GM21381 (cell line): ENCODE results near the gene DHX34.
"Not testable (repeated sequence)": the region's sequence is repeated elsewhere in the genome, so short reads cannot be mapped to it uniquely, and the experiment has no call there.

Source experiments
- ATAC-seq: cut with Tn5 transposase; IDR thresholded peaks from one replicate; pipeline ENCODE4 v1.9.1; 2021; ENCODE audit warnings: mild to moderate bottlenecking, moderate library complexity; ENCODE audit not compliant: unreplicated experiment

DHX34 gene

DNA sequence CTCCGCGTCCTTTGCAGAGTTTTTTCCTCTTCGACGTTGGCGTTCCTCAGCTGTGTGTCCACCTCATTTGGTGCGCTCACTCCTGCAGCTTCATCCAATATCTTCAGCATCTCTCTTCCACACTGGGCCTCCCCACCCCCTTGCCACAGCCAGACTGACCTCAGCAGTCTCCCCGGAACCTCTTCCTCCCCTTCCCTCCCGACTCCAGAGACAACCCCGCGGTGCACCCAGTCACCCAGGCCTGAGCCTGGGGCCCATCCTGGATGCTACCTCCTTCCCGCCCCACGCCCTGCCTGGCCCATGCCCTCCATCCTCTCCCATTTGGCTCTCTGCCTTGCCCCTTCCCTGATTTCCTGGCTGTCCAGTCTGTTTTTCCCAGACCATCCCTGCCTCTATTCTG lies 25.2 kb upstream of the DHX34 start:
- no peak for ATAC-seq

- no peak for ATAC-seq
Measured at GRCh38 chr19:47324502-47324901, 24.6 kb upstream of the DHX34 start.

- no peak for ATAC-seq
Measured at GRCh38 chr19:47330466-47330869, 18.6 kb upstream of the DHX34 start.

DNA sequence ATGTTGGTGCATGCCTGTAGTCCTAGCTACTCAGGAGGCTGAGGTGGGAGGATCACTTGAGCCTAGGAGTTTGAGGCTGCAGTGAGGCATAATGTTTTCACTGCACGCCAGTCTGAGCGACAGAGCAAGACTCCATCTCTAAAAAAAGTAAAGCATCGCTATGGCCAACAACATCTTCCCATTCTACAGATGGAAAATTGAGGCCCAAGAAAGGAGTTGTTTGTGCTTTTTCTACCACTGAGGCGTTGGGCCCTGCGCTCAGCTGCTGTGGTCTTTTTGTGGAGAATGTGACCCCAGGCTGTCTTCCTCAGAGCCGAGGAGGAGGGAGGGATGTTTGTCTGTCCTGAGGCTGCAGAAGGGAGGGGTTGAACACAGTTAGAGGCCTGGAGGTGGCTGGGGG lies 17.6 kb upstream of the DHX34 start:
- no peak for ATAC-seq

GRCh38 chr19:47331931-47332547 lies 17.1 kb upstream of the DHX34 start, which contains the start of gene C5AR2:
Gene C5AR2 (plus strand): TSS chr19:47332175. CDS start chr19:47340800, 8,625 bp downstream.
- no peak for ATAC-seq

DNA sequence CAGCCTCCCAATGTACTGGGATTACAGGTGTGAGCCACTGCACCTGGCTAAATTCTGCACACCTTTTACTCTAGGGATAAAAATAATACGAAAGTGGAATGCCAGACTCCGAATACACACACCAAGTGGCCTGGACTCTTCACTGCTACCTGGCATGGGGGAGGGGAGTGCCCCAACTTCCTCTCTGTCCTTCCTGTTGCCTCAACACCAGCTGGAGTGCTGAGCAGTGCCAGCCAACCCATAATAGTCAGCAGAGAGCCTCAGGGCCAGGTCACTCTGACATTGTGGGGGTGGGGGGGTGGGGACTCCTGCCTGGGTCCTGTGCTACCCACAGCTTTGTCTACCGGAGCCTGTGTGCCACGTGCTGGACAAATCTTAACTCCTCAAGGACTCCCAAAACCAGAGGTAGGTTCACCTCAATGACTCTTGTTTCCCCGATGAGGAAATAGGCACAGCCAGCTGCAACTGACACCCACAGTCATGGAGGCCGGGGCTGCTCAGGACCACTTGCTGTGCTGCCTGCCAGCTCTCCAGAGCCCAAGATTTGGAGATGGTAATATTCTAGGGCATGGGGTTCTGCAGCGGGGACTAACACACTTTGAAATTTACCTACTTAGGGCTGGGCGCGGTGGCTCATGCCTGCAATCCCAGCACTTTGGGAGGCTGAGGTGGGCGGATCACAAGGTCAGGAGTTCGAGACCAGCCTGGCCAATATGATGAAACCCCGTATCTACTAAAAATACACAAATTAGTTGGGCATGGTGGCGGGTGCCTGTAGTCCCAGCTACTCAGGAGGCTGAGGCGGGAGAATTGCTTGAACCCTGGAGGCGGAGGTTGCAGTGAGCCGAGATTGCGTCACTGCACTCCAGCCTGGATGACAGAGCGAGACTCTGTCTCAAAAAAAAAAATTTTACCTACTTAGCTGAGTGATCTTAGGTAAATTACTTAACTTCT lies 12.1 kb upstream of the DHX34 start:
- not testable (repeated sequence) for ATAC-seq

DNA sequence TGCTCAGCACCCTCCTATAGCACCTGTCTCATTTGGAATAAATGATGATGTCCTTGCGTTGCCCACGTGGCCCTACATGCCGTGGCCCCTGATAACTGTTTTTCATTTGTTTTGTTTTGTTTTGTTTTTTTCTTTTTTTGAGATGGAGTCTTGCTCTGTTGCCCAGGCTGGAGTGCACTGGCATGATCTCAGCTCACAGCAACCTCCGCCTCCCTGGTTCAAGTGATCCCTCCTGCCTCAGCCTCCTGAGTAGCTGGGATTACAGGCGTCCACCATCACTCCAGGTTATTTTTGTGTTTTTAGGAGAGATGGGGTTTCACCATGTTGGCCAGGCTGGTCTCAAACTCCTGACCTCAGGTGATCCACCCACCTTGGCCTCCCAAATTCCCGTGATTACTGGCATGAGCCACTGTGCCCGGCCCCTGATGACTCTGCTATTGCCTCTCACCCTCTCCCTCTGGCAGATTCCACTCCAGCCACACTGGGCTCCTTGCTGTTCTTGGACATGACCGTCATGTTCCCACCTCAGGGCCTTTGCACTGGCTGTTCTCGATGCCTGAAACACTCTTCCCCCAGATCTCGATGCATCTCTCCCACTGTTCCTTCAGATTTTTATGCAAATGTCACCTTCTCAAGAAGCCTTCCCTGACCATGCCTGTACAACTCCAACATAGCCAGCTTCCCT lies 9.8 kb upstream of the DHX34 start:
- no peak for ATAC-seq

GRCh38 chr19:47340477-47341208 lies 8.5 kb upstream of the DHX34 start:
- no peak for ATAC-seq

GRCh38 chr19:47341734-47342133 lies 7.4 kb upstream of the DHX34 start:
- no peak for ATAC-seq

GRCh38 chr19:47343194-47343802 lies 5.8 kb upstream of the DHX34 start:
- no peak for ATAC-seq

GRCh38 chr19:47344425-47344824 lies 4.7 kb upstream of the DHX34 start:
- ATAC-seq: no peak

- not testable (repeated sequence) for ATAC-seq
Measured at GRCh38 chr19:47346024-47346423, 3.1 kb upstream of the DHX34 start.

GRCh38 chr19:47350630-47351029 lies 1.5 kb downstream of the DHX34 start:
- ATAC-seq: no peak

DNA sequence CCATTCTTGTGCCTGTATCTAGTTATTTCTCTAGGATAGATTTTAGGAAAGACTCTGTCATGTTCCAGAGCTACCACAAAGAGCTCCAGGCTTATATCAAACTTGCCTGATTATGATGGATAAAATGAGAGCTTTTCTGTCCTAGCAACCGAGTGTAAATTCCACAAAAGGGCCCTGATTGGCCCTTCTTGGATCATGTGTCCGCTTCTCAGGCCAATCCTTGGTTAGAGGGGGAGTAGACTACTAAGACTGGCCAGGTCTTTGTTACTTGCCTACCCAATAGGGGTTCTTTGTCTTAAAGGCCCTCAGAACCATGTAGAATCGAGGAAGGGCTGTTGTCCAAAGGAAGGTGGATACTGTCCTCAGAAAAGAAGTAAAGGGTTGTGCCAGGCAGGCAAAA lies 2.4 kb downstream of the DHX34 start:
- ATAC-seq: no peak

DNA sequence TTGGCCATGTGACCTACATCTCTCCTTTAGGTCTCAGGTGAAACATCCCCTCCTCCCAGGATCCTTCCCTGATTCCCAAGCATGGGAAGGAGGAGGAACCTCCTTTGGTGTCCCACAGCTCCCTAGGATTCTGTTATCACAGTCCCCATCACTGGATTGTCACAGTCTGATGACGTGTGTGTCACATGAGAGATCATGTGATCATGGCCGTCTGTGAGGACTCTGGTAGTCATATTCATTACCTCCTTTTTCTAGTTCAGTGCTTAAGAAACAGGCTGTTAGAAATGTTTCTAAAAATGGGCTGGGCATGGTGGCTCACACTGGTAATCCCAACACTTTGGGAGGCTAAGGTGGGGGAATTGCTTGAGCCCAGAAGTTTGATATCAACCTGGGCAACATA lies 3.0 kb downstream of the DHX34 start:
- ATAC-seq: no peak

- no peak for ATAC-seq
Measured at GRCh38 chr19:47353307-47353712, 4.2 kb downstream of the DHX34 start.

DNA sequence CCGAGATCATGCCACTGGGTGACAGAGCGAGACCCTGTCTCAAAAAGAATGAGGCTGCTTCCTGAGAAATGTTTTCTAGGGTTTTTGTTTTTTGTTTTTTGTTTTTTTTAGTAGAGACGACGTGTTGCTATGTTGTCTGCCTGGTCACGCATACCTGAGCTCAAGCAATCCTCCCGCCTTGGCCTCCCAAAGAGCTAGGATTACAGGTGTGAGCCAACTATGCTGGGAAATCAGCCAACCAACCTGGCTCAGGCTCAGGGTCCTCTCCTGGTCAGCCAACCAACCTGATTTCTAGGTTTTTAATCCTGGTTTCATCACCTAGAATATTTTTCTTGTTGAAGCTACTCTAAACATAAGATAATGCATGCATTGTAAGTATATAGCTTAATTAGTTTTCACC lies 7.8 kb downstream of the DHX34 start:
- no peak for ATAC-seq

DNA sequence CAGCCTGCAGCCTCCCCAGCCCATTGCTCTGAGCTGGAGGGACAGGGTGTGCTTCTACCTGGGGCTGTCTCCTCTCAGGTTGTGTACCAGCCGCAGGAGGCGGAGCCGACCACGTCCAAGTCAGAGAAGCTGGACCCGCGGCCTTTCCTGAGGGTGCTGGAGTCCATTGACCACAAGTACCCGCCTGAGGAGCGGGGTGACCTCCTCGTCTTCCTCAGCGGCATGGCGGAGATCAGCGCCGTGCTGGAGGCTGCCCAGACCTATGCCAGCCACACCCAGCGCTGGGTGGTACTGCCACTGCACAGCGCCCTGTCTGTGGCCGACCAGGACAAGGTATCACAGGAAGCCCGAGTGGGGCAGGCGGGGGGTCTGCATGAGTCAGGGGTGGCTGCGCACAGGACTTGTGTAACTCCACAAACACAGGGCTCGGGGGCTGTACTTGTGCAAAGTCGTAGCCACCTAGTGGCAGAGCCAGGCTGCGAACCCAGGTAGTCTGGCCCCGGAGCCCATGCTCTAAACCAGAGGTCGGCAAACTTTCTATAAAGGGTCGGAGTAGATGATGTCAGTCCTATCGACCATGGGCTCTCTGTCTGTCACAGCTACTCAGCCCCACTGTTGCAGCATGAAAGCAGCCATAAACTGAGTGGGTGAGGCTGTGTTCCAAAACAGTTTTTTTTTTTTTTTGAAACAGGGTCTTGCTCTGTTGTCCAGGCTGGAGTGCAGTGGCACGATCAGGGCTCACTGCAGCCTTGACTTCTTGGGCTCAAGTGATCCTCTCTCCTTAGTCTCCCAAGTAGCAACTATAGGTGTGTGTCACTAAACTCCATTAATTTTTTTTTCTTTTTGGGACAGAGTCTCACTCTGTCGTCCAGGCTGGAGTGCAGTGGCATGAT lies 8.9 kb downstream of the DHX34 start:
- ATAC-seq: no peak

- ATAC-seq: no peak
Measured at GRCh38 chr19:47358936-47359335, 9.8 kb downstream of the DHX34 start.
